ENCODE results near the gene HIGD1B.

The HIGD1B gene

GRCh38 chr17:44887016-44887415 lies 39.3 kb downstream of the HIGD1B start:
- TF ChIP-seq CTCF (IDR thresholded peaks at IDR 0.05; ENCODE audit: unreplicated experiment in 3 of 3) = no peak
- H3K4me1 Mint-ChIP-seq = peaks cover 5% of the 10 kb centered on the region
- H3K4me3 Mint-ChIP-seq = no peak overlapping the region

GRCh38 chr17:44887971-44888954 lies 40.6 kb downstream of the HIGD1B start:
- Mint-ChIP-seq H3K4me1 (peaks cover 5% of the 10 kb centered on the region), H3K36me3 (ENCODE audit: low read depth) (peaks cover 25% of the 10 kb centered on the region), H3K27me3 (ENCODE audit: low read depth) (no peaks in the 10 kb centered on the region), H3K27ac (no peak overlapping the region), H3K4me3 (no peak overlapping the region), H3K9me3 (no peaks in the 10 kb centered on the region)
- TF ChIP-seq CTCF (IDR thresholded peaks at IDR 0.05; ENCODE audit: unreplicated experiment in 3 of 3) = no peak

More at GRCh38 chr17:44887016-44887415, 39.3 kb downstream of the HIGD1B start:
- Mint-ChIP-seq H3K36me3 (ENCODE audit: low read depth) (peaks cover 35% of the 10 kb centered on the region), H3K27ac (no peak overlapping the region), H3K27me3 (ENCODE audit: low read depth) (no peaks in the 10 kb centered on the region), H3K9me3 (no peaks in the 10 kb centered on the region)

DNA sequence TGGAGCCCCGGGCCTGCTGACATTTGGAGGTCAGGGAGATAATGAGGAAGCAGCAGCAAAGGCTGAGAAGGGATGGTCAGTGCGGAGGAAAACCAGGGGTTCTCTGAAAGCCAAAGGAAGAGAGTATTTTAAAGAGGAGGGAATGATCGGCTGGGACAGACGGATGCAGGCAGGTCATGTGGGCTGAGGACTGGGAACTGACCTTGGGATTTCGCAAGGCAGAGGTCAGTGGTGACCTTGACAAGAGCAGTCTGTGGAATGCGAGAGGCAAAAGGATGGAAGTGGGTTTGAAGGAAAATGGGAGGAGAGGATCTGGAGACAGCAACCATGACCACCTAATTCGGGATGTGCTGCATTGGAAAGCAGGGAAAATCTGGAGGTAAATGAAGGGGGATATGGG lies 41.3 kb downstream of the HIGD1B start:
- TF ChIP-seq CTCF (IDR thresholded peaks at IDR 0.05; ENCODE audit: unreplicated experiment in 3 of 3) = no peak
- Mint-ChIP-seq H3K36me3 (ENCODE audit: low read depth) (peaks cover 23% of the 10 kb centered on the region), H3K9me3 (no peaks in the 10 kb centered on the region), H3K27me3 (ENCODE audit: low read depth) (no peaks in the 10 kb centered on the region), H3K27ac (no peak overlapping the region), H3K4me3 (no peak overlapping the region), H3K4me1 (peaks cover 5% of the 10 kb centered on the region)

DNA sequence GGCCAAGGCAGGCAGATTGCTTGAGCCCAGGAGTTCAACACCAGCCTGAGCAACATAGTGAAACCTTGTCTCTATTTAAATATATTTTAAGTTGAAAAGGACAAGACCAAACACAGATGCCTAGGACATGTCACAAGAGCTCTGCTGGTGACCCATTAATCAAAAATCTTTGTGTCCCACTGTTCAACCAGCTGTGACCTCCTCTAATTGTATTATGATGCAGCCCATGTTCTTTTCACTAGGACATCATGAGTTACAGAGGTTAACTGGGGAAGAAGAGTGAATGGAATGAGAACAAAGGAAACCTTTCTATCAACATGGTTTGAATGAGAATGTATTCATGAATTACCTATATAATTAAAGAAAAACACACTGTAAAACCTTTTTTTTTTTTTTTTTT lies 44.6 kb downstream of the HIGD1B start:
- Mint-ChIP-seq H3K9me3 (no peaks in the 10 kb centered on the region), H3K4me3 (no peak overlapping the region), H3K4me1 (no peaks in the 10 kb centered on the region), H3K36me3 (ENCODE audit: low read depth) (peaks cover 21% of the 10 kb centered on the region), H3K27ac (no peak overlapping the region), H3K27me3 (ENCODE audit: low read depth) (no peaks in the 10 kb centered on the region)
- no peak for TF ChIP-seq CTCF (IDR thresholded peaks at IDR 0.05; ENCODE audit: unreplicated experiment in 3 of 3)

- Mint-ChIP-seq H3K36me3 (ENCODE audit: low read depth) (peaks cover 21% of the 10 kb centered on the region), H3K27ac (no peak overlapping the region), H3K27me3 (ENCODE audit: low read depth) (no peaks in the 10 kb centered on the region), H3K4me1 (peaks cover 14% of the 10 kb centered on the region), H3K4me3 (peak overlapping the region in 1 of 3 experiments; percentile 5), H3K9me3 (no peaks in the 10 kb centered on the region)
- TF ChIP-seq CTCF (IDR thresholded peaks at IDR 0.05; ENCODE audit: unreplicated experiment in 3 of 3) = no peak
Observed at GRCh38 chr17:44894642-44895041, 47.0 kb downstream of the HIGD1B start.

GRCh38 chr17:44898768-44899073 lies 51.0 kb downstream of the HIGD1B start:
- peaks cover 44% of the 10 kb centered on the region for H3K4me1 Mint-ChIP-seq
- no peak for TF ChIP-seq CTCF (IDR thresholded peaks at IDR 0.05; ENCODE audit: unreplicated experiment in 3 of 3)
- H3K27me3 Mint-ChIP-seq (ENCODE audit: low read depth) = no peaks in the 10 kb centered on the region
- peak overlapping the region; percentile 96 to 97 (median 96) for H3K4me3 Mint-ChIP-seq
- peak overlapping the region; percentile 100 for H3K27ac Mint-ChIP-seq
- peaks cover 12% of the 10 kb centered on the region for H3K36me3 Mint-ChIP-seq (ENCODE audit: low read depth)
- no peaks in the 10 kb centered on the region for H3K9me3 Mint-ChIP-seq
